Progenitor cell of endocrine pancreas (in vitro differentiated cells): Measurements from ENCODE around the gene TMC3. TPM values are rescaled to one million over a fixed set of nuclear protein-coding genes. Genes with fewer than 3 reads are reported as not detected.
A peak's percentile ranks its signal among the peaks of the same experiment; 100 is the strongest.
"Not testable (repeated sequence)": the region's sequence is repeated elsewhere in the genome, so short reads cannot be mapped to it uniquely, and the experiment has no call there.

Experiments
- DNase-seq: peaks from one replicate; pipeline ENCODE4 v3.0.0; 2021; ENCODE audit warnings: low spot score; ENCODE audit not compliant: unreplicated experiment
- H3K27ac Mint-ChIP-seq: 2 replicates; pipeline ENCODE4 v1.8.0; 2021; ENCODE audit warnings: mild to moderate bottlenecking, moderate library complexity, mixed read lengths
- H3K27me3 Mint-ChIP-seq: 2 replicates; pipeline ENCODE4 v1.8.0; 2021; ENCODE audit warnings: mixed read lengths
- H3K36me3 Mint-ChIP-seq: 2 replicates; pipeline ENCODE4 v1.8.0; 2022; ENCODE audit warnings: mixed read lengths; ENCODE audit not compliant: insufficient read depth
- H3K4me1 Mint-ChIP-seq: 2 replicates; pipeline ENCODE4 v1.8.0; 2021; ENCODE audit warnings: low read depth, mixed read lengths
- H3K4me3 Mint-ChIP-seq: 2 replicates; pipeline ENCODE4 v1.8.0; 2021; ENCODE audit warnings: low read depth, mild to moderate bottlenecking, moderate library complexity, mixed read lengths
- H3K9me3 Mint-ChIP-seq: 2 replicates; pipeline ENCODE4 v1.8.0; 2021; ENCODE audit warnings: low read depth, mixed read lengths
- long read RNA-seq: library from polyadenylated mRNA; unstranded; transcript quantifications from one replicate; pipeline ENCODE4 v2.0.0, GENCODE V29; 2020
- total RNA-seq: library from RNA; stranded (reverse); gene quantifications from 2 replicates; pipeline ENCODE4 v1.2.1, GENCODE V29; 2021
- TF ChIP-seq, protein P1 (sequence below): fragments of 200-600 bp; sonication (generic); IDR thresholded peaks from one replicate; pipeline ENCODE4 v1.5.0; 2021; ENCODE audit warnings: antibody characterized with exemption, mild to moderate bottlenecking; ENCODE audit not compliant: unreplicated experiment

Gene TMC3
- total RNA-seq: 0.07 and 0.10 TPM in 2 replicates
- long read RNA-seq: 0 reads

GRCh38 chr15:81373775-81374395, at the start of gene TMC3:
TMC3 (minus strand) TSS chr15:81374213; CDS start chr15:81374077, 136 bp downstream.
- Mint-ChIP-seq H3K27ac (no peak within 1 kb of the TSS), H3K4me3 (no peak within 1 kb of the TSS), H3K36me3 (no peaks in the 10 kb centered on the region), H3K4me1 (peaks cover 24% of the 10 kb centered on the region), H3K9me3 (no peaks in the 10 kb centered on the region), H3K27me3 (no peaks in the 10 kb centered on the region)
- no peak for DNase-seq
- TF ChIP-seq, protein P1, sequence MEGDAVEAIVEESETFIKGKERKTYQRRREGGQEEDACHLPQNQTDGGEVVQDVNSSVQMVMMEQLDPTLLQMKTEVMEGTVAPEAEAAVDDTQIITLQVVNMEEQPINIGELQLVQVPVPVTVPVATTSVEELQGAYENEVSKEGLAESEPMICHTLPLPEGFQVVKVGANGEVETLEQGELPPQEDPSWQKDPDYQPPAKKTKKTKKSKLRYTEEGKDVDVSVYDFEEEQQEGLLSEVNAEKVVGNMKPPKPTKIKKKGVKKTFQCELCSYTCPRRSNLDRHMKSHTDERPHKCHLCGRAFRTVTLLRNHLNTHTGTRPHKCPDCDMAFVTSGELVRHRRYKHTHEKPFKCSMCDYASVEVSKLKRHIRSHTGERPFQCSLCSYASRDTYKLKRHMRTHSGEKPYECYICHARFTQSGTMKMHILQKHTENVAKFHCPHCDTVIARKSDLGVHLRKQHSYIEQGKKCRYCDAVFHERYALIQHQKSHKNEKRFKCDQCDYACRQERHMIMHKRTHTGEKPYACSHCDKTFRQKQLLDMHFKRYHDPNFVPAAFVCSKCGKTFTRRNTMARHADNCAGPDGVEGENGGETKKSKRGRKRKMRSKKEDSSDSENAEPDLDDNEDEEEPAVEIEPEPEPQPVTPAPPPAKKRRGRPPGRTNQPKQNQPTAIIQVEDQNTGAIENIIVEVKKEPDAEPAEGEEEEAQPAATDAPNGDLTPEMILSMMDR: no peak

DNA sequence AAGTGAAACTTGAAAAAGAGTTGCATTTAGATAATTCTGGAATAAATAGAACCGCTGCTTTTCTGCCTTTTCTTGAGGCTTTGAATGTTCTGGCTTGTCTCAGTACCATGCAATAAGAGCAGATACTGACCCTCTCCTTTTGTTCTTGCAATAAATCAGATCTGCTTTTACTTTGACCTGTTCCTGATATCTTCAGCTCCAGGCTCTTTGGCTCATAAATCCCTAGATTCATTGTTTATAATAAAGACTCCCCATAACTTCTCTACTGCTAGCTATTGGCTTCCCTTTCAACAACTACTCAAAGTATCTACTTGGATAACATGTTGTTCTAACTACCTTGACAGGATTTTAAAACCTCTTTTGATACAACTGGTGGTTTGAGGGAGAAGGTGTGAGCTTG, 47.4 kb upstream of the TMC3 start:
- H3K9me3 Mint-ChIP-seq: peaks cover 4% of the 10 kb centered on the region
- no peak overlapping the region for H3K27ac Mint-ChIP-seq
- no peaks in the 10 kb centered on the region for H3K36me3 Mint-ChIP-seq
- H3K4me3 Mint-ChIP-seq: no peak overlapping the region
- DNase-seq: no peak
- peaks cover 3% of the 10 kb centered on the region for H3K4me1 Mint-ChIP-seq
- H3K27me3 Mint-ChIP-seq: no peaks in the 10 kb centered on the region
- TF ChIP-seq, protein P1: no peak

DNA sequence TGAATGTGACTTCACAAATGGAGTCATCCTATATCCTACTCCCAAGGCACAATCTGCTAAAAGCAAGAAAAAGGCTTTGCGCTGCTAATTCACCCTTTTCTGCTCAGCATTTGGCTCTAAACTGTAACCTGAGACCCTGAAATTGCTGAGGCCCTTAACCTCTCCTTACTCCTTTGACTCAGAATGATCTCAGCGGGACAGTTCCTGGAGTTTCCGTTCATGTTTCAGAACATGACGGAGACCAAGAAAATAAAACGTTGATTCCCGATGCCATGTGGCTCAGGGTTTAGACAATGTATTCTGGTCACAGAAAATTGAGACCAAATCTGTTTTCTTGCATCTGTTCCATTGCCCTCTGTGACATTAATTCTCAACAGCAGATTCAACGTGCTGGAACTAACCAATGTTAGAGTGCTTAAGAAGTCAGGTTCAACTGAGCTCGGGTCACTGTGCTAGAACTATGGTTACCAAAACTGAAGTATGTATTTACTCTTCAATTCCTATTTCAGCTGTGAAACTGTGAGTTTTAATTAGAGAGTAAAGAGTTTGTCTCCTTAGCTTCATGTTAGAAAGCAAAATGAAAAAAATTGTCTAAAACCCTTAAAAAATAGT, 45.4 kb upstream of the TMC3 start:
- no peak for DNase-seq
- peak overlapping the region; percentile 1 for H3K27ac Mint-ChIP-seq
- H3K9me3 Mint-ChIP-seq: peaks cover under 1% of the 10 kb centered on the region
- TF ChIP-seq, protein P1: no peak
- no peak overlapping the region for H3K4me3 Mint-ChIP-seq
- no peaks in the 10 kb centered on the region for H3K27me3 Mint-ChIP-seq
- no peaks in the 10 kb centered on the region for H3K36me3 Mint-ChIP-seq
- H3K4me1 Mint-ChIP-seq: peaks cover 3% of the 10 kb centered on the region

GRCh38 chr15:81418891-81419290, 44.9 kb upstream of the TMC3 start:
- Mint-ChIP-seq H3K4me3 (no peak overlapping the region), H3K4me1 (peaks cover 3% of the 10 kb centered on the region), H3K9me3 (no peaks in the 10 kb centered on the region), H3K27ac (no peak overlapping the region), H3K36me3 (no peaks in the 10 kb centered on the region), H3K27me3 (no peaks in the 10 kb centered on the region)
- TF ChIP-seq, protein P1: no peak
- DNase-seq: no peak

DNA sequence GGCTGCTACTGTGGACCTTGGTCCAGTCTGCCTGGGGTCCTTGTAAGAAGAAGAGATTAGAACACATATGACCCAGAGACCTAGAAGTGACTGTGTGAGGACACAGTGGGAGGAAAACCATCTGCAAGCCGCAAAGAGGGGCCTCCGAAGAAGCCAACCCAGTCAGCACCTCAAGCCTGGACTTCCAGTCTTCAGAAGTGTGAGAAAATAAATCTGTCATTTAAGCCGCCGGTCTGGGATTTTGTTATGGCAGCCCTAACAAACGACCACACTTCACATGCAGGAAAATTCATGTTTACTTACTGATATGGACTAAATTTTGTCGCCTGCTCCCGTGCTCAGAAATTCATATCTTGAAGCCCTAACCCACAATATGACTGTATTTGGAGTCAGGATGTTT, 44.4 kb upstream of the TMC3 start:
- Mint-ChIP-seq H3K4me3 (no peak overlapping the region), H3K27me3 (no peaks in the 10 kb centered on the region), H3K36me3 (no peaks in the 10 kb centered on the region), H3K27ac (no peak overlapping the region), H3K4me1 (peaks cover 3% of the 10 kb centered on the region), H3K9me3 (no peaks in the 10 kb centered on the region)
- TF ChIP-seq, protein P1: no peak
- DNase-seq: no peak

DNA sequence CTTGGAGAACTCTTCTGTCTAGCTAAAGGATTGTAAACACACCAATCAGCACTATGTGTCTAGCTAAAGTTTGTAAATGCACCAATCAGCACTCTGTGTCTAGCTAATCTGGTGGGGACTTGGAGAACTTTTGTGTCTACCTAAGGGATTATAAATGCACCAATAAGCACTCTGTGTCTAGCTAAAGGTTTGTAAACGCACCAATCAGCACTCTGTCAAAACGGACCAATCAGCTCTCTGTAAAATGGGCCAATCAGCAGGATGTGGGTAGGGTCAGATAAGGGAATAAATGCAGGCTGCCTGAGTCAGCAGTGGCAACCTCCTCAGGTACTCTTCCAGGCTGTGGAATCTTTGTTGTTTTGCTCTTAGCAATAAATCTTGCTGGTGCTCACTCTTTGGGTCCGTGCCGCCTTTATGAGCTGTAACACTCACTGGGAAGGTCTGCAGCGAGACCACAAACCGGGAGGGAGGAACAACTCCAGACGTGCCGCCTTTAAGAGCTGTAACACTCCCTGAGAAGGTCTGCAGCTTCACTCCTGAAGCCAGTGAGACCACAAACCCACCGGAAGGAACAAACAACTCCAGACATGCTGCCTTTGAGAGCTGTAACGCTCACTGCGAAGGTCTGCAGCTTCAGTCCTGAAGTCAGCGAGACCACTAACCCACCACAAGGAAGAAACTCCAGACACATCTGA, 40.4 kb upstream of the TMC3 start:
- not testable (repeated sequence) for H3K36me3 Mint-ChIP-seq, H3K4me3 Mint-ChIP-seq, DNase-seq, H3K4me1 Mint-ChIP-seq, H3K27me3 Mint-ChIP-seq, H3K27ac Mint-ChIP-seq, H3K9me3 Mint-ChIP-seq
